ENCODE measurements around the gene CISTR. TPM values are rescaled to one million over a fixed set of nuclear protein-coding genes. Genes with fewer than 3 reads are reported as not detected.
A peak's percentile ranks its signal among the peaks of the same experiment; 100 is the strongest.
"Not testable (repeated sequence)": the region's sequence is repeated elsewhere in the genome, so short reads cannot be mapped to it uniquely, and the experiment has no call there.

CISTR gene
- total RNA-seq, 1 donor from 2014 or later: not detected

DNA sequence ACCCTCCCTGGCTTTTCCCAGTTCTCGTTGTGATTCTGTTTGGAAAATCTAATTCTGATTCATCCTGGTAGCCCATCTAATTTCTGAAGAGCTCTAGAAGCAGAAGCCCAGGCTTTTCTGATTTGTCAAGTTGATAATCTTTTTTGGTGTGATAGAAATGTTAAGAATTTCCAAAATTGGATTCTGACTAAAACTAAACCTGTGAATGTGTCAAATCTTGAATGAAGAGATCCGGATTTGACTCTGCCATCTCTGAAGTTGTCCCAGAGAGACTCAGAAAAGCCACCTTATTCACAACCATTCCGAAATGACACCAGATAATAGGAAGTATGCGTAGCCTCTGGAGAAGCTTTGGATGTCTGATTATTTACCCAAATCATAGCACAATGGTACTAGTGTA, 12.8 kb upstream of the CISTR start:
- DNase-seq (ENCODE audit: low read depth in 2 of 2): no peak

DNA sequence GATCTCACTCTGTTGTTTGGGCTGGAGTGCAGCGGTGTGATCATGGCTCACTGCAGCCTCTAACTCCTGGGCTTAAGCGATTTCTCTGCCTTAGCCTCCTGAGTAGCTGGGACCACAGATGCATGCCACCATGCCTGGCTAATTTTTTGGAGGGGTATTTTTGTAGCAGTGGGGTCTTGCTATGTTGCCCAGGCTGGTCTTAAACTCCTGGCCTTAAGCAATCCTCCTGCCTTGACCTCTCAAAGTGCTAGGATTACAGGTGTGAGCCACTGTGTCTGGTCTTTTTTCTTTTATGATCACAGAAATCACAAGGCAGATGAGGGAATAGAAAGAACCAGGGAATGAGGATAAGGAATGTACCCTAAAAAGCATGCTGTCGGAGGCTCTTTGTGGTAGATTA, 11.0 kb upstream of the CISTR start:
- DNase-seq (ENCODE audit: low read depth in 2 of 2): not testable (repeated sequence)

DNA sequence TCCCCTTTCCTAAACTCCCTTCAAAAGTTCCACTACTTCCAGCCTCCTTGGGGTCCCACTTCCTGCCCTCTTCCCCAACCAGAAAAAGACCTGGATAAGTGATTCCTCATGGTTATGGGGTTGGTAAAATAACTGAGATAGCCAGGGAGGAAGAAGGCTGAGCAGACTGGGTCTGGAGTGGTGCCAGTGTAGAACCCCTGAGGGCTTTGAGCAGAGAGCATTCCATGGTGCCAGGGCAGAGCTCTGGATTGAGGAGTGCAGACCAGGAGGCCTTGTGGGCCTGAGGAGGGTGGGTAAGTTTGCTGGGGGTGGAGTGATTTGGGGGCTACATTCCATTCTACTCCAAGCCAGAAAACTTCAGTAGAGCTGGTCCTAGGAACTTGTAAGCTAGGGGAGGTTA, 9.5 kb upstream of the CISTR start:
- DNase-seq (ENCODE audit: low read depth in 2 of 2): no peak

DNA sequence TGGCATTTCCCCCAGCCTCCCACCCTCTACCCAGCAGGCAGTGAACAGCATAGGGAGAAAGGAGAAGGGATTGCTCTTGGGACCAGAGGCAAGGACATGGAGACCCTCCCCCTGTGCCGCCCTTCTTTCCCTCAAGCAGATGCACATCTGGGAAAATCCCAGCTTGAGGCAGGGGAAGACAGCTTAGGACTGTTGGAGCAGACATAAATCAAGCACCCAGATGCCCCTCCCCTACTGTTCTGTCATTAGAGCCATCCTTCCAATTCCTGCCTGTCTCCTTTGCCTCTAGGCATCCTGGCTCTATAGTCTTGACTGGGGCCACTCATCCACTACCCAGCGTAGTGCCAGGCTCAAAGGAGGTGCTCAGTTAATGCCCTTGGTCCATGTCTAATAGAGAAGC, 7.5 kb upstream of the CISTR start:
- DNase-seq (ENCODE audit: low read depth in 2 of 2): no peak

DNA sequence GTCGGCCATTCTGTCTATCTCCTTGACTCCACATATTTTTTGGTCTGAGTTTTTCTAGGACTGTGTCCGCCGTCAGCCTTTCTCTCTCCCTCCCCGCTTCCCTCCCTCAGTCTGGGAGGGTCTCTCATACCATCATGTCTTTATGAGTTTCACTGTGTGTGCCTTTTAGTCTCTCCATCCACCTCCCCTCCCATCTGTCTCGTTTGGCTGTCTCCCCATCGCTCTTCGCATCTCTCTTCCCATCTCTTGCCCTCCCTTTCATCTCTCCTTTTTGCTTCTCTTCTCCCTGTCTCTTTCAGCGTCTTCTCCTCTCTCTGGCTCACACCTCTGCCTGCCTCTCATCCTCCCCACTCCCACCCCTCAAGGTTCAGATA, 6.9 kb upstream of the CISTR start:
- DNase-seq (ENCODE audit: low read depth in 2 of 2): no peak

DNA sequence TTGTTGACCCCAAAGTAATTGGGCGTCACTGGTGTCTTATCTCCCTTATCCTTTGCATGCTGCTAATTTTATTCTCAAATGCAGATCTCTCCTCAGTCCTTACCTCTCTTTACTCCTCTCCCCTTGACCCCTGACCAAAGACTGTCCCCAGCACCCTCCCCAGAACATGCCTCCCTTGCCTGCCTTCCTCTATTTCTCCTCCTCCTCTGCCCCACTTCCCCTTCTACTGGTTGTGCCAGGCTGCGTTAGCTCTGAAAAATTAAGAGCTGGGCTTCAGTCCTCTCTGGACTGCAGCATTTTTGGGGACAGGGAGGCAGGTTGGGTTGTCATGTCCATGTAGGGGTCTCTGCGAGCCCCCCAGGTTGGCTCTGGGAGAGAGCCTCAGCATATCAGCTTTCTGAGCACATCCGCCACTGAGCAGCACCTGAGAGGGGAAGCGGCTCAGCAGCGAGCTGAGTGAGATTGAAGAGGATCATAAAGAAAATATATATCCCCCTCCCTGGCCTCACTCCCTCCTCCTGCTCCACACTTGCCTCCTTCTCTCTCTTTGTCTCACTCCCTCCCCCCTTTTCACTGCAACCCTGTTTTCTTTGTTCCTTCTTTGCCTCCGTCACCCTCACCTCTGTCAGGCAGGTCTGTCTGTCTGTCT, 6.4 kb upstream of the CISTR start:
- no peak for DNase-seq (ENCODE audit: low read depth in 2 of 2)

DNA sequence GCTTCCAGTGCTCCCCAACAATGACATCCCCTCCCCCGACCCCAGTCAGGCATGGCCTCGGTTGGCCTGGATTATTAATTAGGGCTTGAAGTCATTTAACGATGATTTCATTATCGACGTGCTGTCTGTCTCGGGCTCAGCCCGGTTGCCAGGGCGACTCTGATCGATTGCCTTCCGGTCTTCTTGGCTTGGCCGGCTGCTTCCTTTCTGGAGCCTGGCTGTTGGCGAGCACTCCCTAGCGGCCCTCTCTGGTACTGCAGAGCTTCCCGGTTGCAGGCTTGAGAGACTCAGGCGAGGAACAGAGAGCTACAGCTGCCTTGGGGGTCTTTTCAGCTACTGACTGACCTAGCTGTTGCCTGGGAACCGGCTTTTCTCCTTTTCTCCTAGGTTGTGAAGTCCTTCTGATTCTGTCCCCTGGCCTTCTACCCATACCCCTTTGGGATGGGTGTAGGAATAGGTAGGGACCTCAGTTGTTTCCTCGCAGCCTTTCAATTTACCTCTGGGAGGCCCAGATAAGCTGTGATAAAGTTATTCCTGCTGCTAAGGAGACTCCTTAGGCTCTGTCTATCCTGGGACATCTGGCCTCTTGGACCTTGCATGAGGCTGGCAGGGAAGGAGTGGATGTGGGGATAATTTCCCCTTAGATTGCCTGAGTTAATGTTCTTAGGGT, 5.5 kb upstream of the CISTR start:
- peak; percentile 49 to 64 for DNase-seq (ENCODE audit: low read depth in 2 of 2)

DNA sequence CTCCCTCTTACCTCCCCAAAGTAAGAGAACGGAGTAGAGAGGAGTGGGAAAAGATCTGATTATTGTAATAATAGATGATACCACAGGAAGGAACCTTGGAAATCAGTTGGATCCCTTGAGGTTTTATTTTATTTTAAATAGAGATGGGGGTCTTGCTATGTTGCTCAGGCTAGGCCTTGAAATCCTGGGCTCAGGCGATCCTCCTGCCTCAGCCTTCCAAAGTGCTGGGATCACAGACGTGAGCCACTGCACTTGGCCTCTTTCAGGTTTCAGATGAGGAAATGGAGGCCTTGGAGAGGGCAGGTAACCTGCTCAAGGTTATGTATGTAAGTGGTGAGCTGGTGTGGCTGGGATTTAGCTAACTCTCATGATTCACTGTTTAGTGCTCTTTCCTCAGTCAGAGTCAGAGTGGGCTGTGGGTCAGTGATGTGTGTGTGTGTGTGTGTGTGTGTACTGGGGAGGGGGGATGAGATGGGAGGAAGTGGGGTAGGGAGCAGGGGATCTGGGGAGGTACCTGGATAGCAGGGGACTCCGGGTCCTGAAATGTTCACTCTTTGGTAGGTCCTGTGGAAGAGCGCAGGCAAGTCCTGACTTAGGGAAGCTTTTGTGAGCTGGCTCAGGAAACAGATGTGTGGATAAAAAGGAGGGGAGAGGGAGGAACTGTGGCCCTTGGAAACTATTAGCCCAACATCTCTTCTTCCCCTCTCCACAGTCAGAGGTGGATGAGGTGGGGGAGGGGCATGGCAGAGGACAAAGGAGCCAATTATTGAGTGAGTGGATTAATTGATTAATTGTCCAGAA, 4.7 kb upstream of the CISTR start:
- peak in 1 of 2 donors; percentile 46 for DNase-seq (ENCODE audit: low read depth in 2 of 2)

DNA sequence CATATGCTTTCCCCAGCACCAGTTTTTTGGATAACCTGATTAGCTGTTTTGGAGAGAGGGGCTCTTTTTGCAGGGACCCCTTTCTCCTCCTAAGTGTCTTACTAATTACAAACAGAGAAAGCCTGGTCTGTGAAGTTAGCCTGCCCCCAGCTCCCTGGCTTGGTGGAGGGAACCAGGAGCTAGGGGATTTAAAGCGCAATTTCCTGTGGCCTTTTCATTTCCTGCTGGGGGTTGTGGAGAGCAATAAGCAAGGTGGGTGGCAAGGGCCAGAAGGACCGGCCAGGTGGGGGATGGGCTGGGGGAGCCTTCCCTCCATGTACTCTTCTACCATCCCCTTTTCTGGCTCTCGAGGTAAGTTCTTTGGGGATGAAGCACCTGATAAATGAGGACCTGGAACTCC, 4.1 kb upstream of the CISTR start:
- DNase-seq (ENCODE audit: low read depth in 2 of 2): no peak

DNA sequence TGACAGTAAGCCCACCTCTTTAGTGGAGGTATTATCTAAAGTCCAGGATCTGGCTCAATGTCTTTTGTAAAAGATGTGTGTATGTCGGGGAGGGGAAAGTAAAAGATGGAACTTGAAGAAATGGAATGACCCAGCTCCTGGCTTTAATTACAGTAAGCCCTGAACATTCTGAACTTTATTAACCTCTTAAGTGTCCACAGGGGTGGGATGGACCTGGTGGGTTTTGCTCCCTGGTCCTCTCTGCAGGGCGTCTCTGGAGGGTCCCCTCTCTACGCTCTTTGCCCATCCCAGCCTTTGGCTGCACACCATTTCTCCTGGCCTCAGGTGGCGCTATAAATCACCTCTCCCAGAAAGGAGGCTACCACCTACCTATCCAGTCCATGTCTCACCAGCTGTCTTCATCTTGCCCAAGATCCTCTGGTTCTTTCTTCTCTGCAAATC, 3.7 kb upstream of the CISTR start:
- no peak for DNase-seq (ENCODE audit: low read depth in 2 of 2)

DNA sequence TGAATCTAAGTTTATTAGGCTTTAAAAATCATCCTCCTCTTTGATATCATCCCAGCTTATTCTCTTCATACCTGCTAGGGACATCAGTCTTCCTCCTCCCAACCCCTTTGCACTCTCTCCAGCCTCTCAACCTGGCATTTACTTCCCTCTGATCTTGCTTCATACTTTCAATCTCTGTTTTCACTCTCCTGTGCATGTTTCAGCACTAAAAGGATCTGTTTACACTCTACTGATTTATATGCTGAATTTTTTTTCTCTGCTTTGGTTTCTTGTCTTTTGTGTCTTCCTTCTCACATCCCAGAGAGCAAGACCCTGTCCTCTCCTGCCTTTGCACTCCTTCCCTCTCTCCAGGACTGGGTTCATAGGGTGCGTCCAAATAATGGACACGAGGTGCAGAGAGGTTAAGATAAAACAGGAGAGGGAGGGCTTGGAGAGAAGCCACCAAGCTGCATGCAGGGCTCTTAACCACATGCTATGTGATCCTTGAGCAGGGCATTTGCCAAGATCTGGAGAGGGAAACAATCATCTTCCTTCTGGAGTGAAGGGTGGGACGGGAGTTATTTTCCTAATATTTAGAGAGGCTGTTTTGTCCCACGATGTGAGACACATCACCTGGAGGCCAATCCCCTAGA, 3.0 kb upstream of the CISTR start:
- no peak for DNase-seq (ENCODE audit: low read depth in 2 of 2)

DNA sequence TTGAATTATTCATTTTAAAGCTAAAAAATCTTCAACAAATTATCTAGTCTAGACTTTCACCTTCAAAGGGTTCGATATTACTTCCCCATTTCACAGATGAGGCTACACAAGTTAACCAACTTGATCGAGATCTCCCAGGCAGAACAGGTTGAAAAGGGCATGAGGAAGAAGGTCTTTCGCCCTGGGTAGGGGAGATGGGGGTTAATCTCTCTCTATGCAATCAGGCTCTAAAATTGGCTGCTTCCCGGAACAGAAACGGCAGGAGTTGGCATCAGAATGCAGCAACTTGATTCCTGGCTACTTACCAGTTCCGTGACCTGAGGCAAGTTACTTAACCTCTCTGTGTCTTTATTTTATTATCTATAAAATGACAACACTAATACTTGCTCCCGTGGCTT, 2.4 kb upstream of the CISTR start:
- no peak for DNase-seq (ENCODE audit: low read depth in 2 of 2)

DNA sequence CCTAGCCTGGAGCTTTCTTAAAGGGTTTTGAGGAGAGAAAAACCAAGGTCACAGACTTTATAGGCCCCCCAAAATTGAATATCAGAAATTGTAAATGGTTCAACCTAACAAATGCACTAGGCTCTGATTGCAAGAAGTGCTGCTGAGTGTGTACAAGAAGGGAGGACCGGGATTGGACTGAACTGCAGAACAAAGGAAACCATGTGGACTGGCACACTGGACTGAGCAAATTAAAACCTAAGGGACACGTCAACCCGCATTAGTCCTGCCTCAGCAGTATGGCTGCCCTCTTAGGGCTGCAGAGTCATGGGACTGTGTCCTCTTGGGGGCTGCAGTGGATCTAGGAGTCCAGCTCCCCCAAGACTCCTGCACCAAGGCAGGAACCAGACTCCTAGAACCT, 842 bp upstream of the CISTR start:
- no peak for DNase-seq (ENCODE audit: low read depth in 2 of 2)

DNA sequence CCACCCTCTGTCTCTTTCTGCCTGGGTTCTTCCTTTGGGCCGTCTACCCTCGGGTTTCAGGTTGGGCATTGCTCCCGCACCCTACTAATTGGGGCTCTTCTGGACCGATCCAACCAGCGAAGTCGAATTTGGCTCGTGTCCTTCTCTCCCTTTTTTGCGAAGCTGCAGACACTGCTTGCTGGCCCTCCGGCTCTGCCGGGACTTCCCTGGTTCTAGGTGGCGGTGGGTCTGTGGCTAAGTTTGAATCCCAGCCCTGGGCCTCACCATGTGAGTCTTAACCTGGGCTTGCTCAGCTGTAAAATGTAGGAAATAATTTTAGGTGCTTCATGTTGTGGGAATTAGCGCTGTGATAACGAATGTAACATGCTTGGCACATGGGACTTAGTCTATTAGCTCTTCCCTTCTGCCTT, 418 bp upstream of the CISTR start:
- DNase-seq (ENCODE audit: low read depth in 2 of 2): no peak

DNA sequence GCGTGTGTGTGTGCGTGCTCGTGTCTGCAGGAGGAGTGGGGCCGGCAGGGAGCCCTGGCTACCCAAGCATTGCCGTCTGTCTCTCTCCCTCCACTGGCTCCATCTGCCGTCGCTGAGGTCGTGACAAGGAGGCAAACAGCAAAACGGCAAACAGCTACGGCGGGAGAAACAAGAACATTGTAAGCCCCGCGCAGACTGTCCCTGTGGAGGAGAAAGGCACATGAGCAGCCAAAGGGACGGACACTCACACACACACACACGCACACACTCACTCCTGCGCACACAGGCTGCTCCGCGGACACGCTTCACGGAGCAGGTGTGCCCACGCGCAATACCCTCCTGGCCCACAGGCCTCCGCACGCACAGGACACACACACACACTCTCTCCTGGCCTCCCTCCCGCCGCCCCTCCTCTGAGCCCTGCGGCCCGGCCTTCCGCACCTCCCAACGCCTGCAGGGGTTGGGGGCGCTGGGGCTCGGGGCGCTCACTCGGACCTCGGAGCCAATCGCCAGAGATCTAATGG, 905 bp downstream of the CISTR start:
- peak in 1 of 2 donors; percentile 16 for DNase-seq (ENCODE audit: low read depth in 2 of 2)

DNA sequence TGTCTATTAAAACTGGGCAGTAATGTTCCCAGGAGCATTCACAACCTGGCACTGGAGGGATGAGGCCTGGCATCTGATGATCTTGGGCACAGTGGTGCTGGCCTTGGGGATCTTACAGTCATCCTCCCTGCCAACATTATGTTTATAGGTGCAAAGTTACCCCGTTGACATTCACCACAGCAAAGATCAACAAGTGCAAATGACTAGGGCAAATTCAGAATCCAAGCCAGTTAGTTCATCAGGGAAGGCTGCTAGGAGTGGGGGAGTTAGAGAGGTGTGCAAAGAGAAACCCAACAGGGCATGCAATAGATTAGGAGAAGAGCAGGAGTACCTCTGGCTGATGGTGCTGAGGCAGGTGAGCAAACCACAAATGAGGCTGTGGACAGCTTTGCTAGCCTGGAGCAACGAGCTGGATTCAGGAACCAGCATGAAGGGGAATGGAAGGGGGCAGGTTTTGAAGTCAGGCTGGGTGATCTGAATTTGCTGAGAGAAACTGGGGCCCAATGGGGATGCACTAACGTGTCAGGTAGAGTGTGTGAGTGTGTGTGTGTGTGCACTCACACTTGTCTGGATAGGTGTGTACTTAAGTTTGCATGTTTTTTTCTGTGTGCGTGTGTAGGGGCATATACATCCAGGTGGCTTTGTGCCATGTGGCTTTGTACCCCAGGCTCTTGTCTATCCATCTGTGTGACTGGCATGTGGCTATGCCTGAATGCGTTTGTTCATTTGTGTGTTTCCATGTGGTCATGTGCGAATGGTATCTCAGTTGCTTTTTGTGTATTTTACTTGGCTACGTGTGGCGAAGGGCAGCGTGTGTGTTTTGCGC, 1.6 kb downstream of the CISTR start:
- no peak for DNase-seq (ENCODE audit: low read depth in 2 of 2)

DNA sequence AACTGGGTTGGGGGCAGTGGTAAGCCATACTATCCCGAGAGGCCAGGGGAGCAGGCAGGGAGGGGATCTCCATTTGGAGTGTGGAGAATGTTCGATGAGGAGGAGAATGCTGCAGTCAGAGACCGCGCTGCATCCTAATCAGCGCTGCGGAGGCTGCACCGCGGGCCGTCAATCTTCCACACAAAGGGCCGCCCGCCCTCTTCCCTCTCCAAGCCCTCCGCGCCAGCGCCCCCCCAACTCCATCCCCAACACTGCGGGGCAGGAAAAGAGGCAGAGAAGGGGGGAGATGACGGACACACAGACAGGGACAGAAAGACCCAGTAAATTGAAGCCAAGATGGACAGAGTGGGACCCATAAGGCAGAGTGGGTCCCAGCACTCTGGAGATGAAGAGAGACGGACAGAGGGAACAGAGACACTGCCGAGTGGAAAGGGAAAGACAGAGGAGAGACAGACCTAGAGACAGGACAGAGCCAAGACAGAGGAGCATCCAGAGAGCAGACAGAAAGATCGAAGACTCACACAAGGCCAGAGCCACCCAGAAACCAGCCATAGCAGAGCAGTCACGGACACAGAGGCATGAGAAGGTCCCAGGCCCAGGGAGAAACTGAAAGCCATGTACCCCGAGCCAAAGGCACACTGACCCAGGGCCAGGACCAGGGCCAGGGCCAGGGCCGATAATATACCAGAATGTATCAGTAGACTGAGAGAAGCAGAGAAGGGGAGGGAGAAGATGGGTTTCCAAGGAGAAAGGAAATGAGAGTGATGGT, 3.5 kb downstream of the CISTR start:
- no peak for DNase-seq (ENCODE audit: low read depth in 2 of 2)

DNA sequence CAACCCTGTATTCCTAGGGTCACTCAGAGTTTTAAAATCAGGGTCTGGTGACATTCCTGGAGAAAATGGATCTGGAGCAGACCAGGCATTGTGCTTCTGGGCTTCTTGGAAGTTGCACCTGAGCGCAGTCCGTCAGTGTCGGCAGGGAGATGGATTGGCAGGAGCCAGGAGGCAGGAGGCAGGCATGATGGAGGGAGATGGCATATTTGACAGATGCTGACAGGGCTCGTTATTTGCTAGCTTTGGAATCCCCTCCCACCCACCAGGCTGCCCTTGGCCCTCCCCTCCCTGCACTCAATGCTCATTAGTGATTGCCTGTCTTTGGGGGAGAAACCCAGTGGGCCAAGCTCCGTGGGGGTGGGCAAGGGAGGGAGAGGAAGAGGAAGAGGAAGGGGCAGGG, 4.7 kb downstream of the CISTR start:
- no peak for DNase-seq (ENCODE audit: low read depth in 2 of 2)

DNA sequence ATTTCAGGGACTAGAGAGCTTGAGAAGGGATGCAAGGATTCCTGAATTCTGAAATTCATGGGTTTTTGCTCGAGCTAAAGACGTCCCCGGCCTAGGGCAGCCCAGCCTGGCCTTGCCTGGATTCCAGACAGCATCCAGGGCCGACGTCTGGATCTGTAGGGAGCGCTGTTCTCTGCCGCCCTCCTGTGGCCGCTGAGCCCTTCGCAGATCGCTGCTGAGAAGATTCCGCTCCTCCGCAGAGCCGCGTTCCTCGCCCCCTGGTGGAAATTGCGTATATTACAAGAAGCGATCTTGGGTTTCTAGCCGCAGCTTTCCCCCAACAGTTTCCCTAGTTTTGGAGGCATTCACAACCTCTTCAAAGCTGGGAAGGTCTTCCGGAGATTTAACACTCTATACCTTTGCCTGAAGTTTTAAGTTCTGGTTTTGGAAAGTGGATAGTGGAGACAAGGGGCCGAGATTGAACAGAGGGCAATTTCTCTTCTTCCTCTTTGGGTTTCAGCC, 5.1 kb downstream of the CISTR start:
- DNase-seq (ENCODE audit: low read depth in 2 of 2): peak; percentile 75 to 90

DNA sequence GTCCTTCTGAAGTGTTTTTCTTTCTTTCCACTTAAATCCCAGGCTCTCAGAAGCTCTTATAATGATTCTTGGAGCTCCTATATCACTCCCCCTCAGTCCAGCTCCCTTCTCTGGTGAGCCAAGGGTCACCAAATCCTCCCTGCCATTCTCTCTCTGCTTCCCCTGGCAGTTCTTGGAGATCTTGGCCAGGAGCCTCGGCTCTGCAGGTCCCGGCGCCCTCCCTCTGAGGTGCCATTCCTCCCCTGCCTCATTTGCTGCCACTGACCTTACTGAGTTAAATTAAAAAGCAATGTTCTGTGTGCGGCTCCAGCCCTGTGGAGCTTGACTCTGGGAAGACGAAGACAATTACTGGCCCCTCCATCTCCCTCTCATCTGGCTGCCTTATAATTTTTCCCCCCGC, 7.0 kb downstream of the CISTR start:
- no peak for DNase-seq (ENCODE audit: low read depth in 2 of 2)

All from dermis microvascular lymphatic vessel endothelial cell (primary cell).